ENCODE measurements around the gene BTBD9. TPM values are rescaled to one million over a fixed set of nuclear protein-coding genes. Genes with fewer than 3 reads are reported as not detected.

The BTBD9 gene
- total RNA-seq, 2 donors from 2014 or later: 14.2 to 18.2 TPM

DNA sequence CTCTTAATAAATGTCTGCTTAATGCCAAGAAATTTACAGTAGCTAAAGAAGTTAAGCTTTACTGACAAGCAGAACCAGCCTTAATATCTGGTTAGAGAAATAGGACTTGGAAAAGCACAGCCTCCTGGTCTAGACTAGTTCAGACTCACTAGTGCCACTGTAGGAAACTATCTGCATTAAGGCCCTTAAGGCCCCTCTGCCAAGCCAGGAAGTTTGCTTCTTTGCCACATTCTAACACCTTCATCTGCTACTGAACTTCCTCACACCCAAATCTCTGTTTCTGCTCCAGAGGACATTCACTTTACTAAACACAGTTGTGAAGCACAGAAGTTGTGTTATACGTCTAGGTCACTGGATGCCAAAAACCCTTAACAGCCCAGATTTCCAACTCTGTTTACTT lies 302.8 kb downstream of the BTBD9 start:
- DNase-seq (ENCODE audit: low spot score): no peak
- Histone ChIP-seq H3K36me3 (no peaks in the 10 kb centered on the region), H3K4me1 (peaks cover 0 to 7% of the 10 kb centered on the region in 2 donors), H3K27me3 (no peaks in the 10 kb centered on the region), H3K27ac (no peak overlapping the region), H3K4me3 (no peak overlapping the region), H3K9me3 (peaks cover 0 to 9% of the 10 kb centered on the region in 2 donors)
- TF ChIP-seq CTCF (IDR thresholded peaks at IDR 0.05): no peak

DNA sequence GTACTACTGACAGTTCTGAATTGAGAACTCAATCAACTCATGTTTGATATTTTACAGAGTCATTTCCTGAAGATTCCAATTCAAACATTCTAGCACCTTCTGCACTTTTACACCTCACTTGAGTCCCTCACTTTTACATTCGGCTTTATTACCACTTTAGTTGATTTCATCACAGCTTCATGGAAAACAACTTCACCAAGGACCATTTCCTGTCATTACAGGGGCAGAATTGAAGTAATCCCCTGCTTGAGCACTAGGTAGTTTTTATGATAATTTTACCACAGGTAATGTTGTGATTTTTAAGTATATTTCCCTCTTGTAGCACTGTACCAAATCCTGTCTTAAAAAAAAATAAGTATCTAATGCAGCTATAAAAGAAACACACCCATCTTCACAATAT lies 312.9 kb downstream of the BTBD9 start:
- TF ChIP-seq CTCF (IDR thresholded peaks at IDR 0.05): no peak
- H3K27me3 ChIP-seq: no peaks in the 10 kb centered on the region
- no peaks in the 10 kb centered on the region for H3K4me1 ChIP-seq
- H3K9me3 ChIP-seq: no peaks in the 10 kb centered on the region
- no peak overlapping the region for H3K4me3 ChIP-seq
- no peaks in the 10 kb centered on the region for H3K36me3 ChIP-seq
- DNase-seq (ENCODE audit: low spot score): no peak
- no peak overlapping the region for H3K27ac ChIP-seq

- no peaks in the 10 kb centered on the region for H3K36me3 ChIP-seq
- H3K27me3 ChIP-seq: no peaks in the 10 kb centered on the region
- H3K27ac ChIP-seq: no peak overlapping the region
- H3K4me3 ChIP-seq: no peak overlapping the region
- no peak for DNase-seq (ENCODE audit: low spot score)
- H3K9me3 ChIP-seq: no peaks in the 10 kb centered on the region
- no peak for TF ChIP-seq CTCF (IDR thresholded peaks at IDR 0.05)
- no peaks in the 10 kb centered on the region for H3K4me1 ChIP-seq
Observed at GRCh38 chr6:38323216-38323615, 316.5 kb downstream of the BTBD9 start.

GRCh38 chr6:38322138-38322537 lies 317.6 kb downstream of the BTBD9 start:
- H3K4me3 ChIP-seq: no peak overlapping the region
- no peak overlapping the region for H3K27ac ChIP-seq
- no peak for DNase-seq (ENCODE audit: low spot score)
- no peaks in the 10 kb centered on the region for H3K9me3 ChIP-seq
- no peaks in the 10 kb centered on the region for H3K36me3 ChIP-seq
- no peaks in the 10 kb centered on the region for H3K27me3 ChIP-seq
- H3K4me1 ChIP-seq: no peaks in the 10 kb centered on the region
- no peak for TF ChIP-seq CTCF (IDR thresholded peaks at IDR 0.05)

DNA sequence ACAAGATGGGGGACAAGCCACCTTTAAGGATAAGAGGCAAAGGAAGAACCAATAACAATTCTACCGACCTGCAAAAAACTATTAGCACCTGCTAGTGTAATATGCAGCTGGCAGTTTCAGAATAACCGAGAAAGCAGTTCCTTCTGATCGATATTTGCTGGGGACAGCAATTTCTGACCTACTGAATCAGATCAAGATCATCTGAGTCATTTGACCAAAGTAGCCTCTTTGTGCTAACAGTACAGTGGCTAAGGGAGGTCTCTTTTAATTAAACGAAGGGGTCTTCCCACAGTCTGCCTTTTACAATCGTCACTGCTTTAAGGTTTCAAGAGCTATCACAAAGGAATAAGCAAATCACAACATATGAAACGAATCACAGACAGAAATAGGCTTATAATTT lies 318.9 kb downstream of the BTBD9 start:
- Histone ChIP-seq H3K27me3 (no peaks in the 10 kb centered on the region), H3K36me3 (no peaks in the 10 kb centered on the region), H3K9me3 (no peaks in the 10 kb centered on the region), H3K4me3 (no peak overlapping the region), H3K4me1 (no peaks in the 10 kb centered on the region), H3K27ac (no peak overlapping the region)
- DNase-seq (ENCODE audit: low spot score): no peak
- no peak for TF ChIP-seq CTCF (IDR thresholded peaks at IDR 0.05)

GRCh38 chr6:38320358-38320757 lies 319.4 kb downstream of the BTBD9 start:
- no peak for DNase-seq (ENCODE audit: low spot score)
- Histone ChIP-seq H3K27me3 (no peaks in the 10 kb centered on the region), H3K4me1 (no peaks in the 10 kb centered on the region), H3K9me3 (no peaks in the 10 kb centered on the region), H3K36me3 (no peaks in the 10 kb centered on the region), H3K27ac (no peak overlapping the region), H3K4me3 (no peak overlapping the region)
- no peak for TF ChIP-seq CTCF (IDR thresholded peaks at IDR 0.05)

Data from right atrium auricular region (tissue), 2 donors.